H1 (cell line): ENCODE data around the gene DVL1.
"Not testable (repeated sequence)": the region's sequence is repeated elsewhere in the genome, so short reads cannot be mapped to it uniquely, and the experiment has no call there.

Experiments
- EZH2 ChIP-seq: fragments of 200-600 bp; sonication (generic); IDR thresholded peaks from 2 replicates; pipeline ENCODE4 v1.7.1; 2012; ENCODE audit warnings: low read depth, mild to moderate bottlenecking, moderate library complexity, low read length, inconsistent platforms; ENCODE audit not compliant: severe bottlenecking
- GTF2F1 ChIP-seq: IDR thresholded peaks from 2 replicates; pipeline ENCODE4 v1.6.1; 2012; ENCODE audit warnings: low read depth, low read length, improper control_type of control experiment, borderline replicate concordance
- POLR2A ChIP-seq, 2 experiments: IDR thresholded peaks; 1 replicate in 1 of 2; 2 replicates in 1 of 2; pipeline ENCODE4 v1.6.1; 2011; ENCODE audit warnings: low read depth in 2 of 2, low read length in 2 of 2, mild to moderate bottlenecking in 2 of 2; ENCODE audit errors: control extremely low read depth in 1 of 2
- RFX5 ChIP-seq: IDR thresholded peaks from 2 replicates; pipeline ENCODE4 v1.6.1; 2011; ENCODE audit warnings: low read depth, low read length, improper control_type of control experiment, borderline replicate concordance
- SIN3A ChIP-seq, 2 experiments: IDR thresholded peaks in 1 of 2; conservative IDR thresholded peaks in 1 of 2; 2 replicates each; pipeline ENCODE4 v1.6.1; 2011 to 2012; ENCODE audit warnings: low read length in 2 of 2, improper control_type of control experiment in 1 of 2, low read depth in 1 of 2, mild to moderate bottlenecking in 1 of 2
- SP1 ChIP-seq: IDR thresholded peaks from 2 replicates; pipeline ENCODE4 v1.6.1; 2011; ENCODE audit warnings: low read depth, low read length
- TAF1 ChIP-seq: IDR thresholded peaks from 2 replicates; pipeline ENCODE4 v1.6.1; 2011; ENCODE audit warnings: mild to moderate bottlenecking, low read depth, low read length

DNA sequence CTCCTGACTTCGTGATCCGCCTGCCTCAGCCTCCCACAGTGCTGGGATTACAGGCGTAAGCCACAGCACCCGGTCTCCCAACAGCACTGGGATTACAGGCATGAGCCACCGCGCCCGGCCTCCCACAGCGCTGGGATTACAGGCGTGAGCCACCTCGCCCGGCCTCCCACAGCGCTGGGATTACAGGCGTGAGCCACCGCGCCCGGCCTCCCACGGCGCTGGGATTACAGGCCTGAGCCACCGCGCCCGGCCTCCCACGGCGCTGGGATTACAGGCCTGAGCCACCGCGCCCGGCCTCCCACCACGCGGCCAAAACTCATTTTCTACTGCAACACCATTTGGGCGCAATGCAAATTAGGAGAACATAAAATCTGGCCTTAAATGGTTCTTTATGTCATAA is 36.1 kb upstream of the DVL1 start:
- TF ChIP-seq TAF1; RFX5; SP1; POLR2A (IDR thresholded peaks at IDR 0.05; ENCODE audit: control extremely low read depth in 1 of 2, low read depth in 2 of 2, low read length in 2 of 2); SIN3A (conservative IDR thresholded peaks at IDR 0.05 in 1 of 2, IDR thresholded peaks at IDR 0.05 in 1 of 2; ENCODE audit: low read depth in 1 of 2, low read length in 2 of 2); GTF2F1; EZH2: not testable (repeated sequence)
